ENCODE measurements around the gene ADSS1.

The ADSS1 gene

GRCh38 chr14:104767634-104767918 lies 43.5 kb downstream of the ADSS1 start:
- H3K27ac ChIP-seq: 0 out of 2 replicates have a peak overlapping the region, but pooled peaks have one; percentile 18

GRCh38 chr14:104768437-104769323 lies 44.7 kb downstream of the ADSS1 start:
- peak; percentile 90 for TF ChIP-seq CTCF (IDR thresholded peaks at IDR 0.05)
- TF ChIP-seq ZFX (IDR thresholded peaks at IDR 0.05; ENCODE audit: borderline replicate concordance): no peak
- peak overlapping the region; percentile 46 for H3K27ac ChIP-seq

More at GRCh38 chr14:104767634-104767918, 43.5 kb downstream of the ADSS1 start:
- TF ChIP-seq CTCF (IDR thresholded peaks at IDR 0.05) (no peak), ZFX (IDR thresholded peaks at IDR 0.05; ENCODE audit: borderline replicate concordance) (no peak)

GRCh38 chr14:104769324-104770071 lies 45.5 kb downstream of the ADSS1 start:
- no peak for TF ChIP-seq ZFX (IDR thresholded peaks at IDR 0.05; ENCODE audit: borderline replicate concordance)
- no peak for TF ChIP-seq CTCF (IDR thresholded peaks at IDR 0.05)
- peak overlapping the region; percentile 46; the same call in 1 of the 2 replicates for H3K27ac ChIP-seq

- H3K27ac ChIP-seq: peak overlapping the region; percentile 46; the same call in 1 of the 2 replicates
Observed at GRCh38 chr14:104770072-104770579, 46.1 kb downstream of the ADSS1 start.

GRCh38 chr14:104770851-104771272 lies 46.8 kb downstream of the ADSS1 start:
- no peak overlapping the region; the same call in 1 of the 2 replicates for H3K27ac ChIP-seq
- TF ChIP-seq CTCF (IDR thresholded peaks at IDR 0.05) (peak; percentile 62), ZFX (IDR thresholded peaks at IDR 0.05; ENCODE audit: borderline replicate concordance) (no peak)

More at GRCh38 chr14:104770072-104770579, 46.1 kb downstream of the ADSS1 start:
- TF ChIP-seq ZFX (IDR thresholded peaks at IDR 0.05; ENCODE audit: borderline replicate concordance) (no peak), CTCF (IDR thresholded peaks at IDR 0.05) (no peak)

- no peak overlapping the region for H3K27ac ChIP-seq
- TF ChIP-seq ZFX (IDR thresholded peaks at IDR 0.05; ENCODE audit: borderline replicate concordance): no peak
- no peak for TF ChIP-seq CTCF (IDR thresholded peaks at IDR 0.05)
Observed at GRCh38 chr14:104771374-104771773, 47.3 kb downstream of the ADSS1 start.
